Right atrium auricular region (tissue), 2 donors: ENCODE data around the gene SPON1. TPM values are rescaled to one million over a fixed set of nuclear protein-coding genes. Genes with fewer than 3 reads are reported as not detected.
A peak's percentile ranks its signal among the peaks of the same experiment; 100 is the strongest.

Experiments used
- DNase-seq: peaks from one replicate; pipeline ENCODE4 v3.0.0-alpha.2; 2019; ENCODE audit warnings: low spot score
- H3K27ac ChIP-seq, 2 donors: fragments of 200-600 bp; sonication (generic); 1 replicate in 1 of 2; 2 replicates in 1 of 2; pipeline ENCODE4 v1.5.1; 2016 to 2019
- H3K27me3 ChIP-seq, 2 donors: fragments of 200-600 bp; sonication (generic); one replicate each; pipeline versions ENCODE4 v1.5.1 to v1.6.0; 2017 to 2019
- H3K36me3 ChIP-seq: fragments of 200-600 bp; sonication (generic); one replicate; pipeline ENCODE4 v1.5.1; 2016
- H3K4me1 ChIP-seq, 2 donors: fragments of 200-600 bp; sonication (generic); one replicate each; pipeline versions ENCODE4 v1.5.1 to v1.6.0; 2017 to 2019
- H3K4me3 ChIP-seq, 2 donors: fragments of 200-600 bp; sonication (generic); 1 replicate in 1 of 2; 2 replicates in 1 of 2; pipeline ENCODE4 v1.5.1; 2017 to 2019; ENCODE audit warnings: mild to moderate bottlenecking in 1 of 2, moderate library complexity in 1 of 2
- H3K9me3 ChIP-seq, 2 donors: fragments of 200-600 bp; sonication (generic); one replicate each; pipeline ENCODE4 v1.5.1; 2019
- total RNA-seq, 2 donors: library from RNA; depleted of rRNA; stranded (reverse); fragments of >200 nt; gene quantifications; one replicate each; pipeline ENCODE4 v1.1.0, GENCODE V29; 2016
- TF ChIP-seq, protein P1 (sequence below), 2 donors: fragments of 200-600 bp; sonication (generic); IDR thresholded peaks; one replicate each; pipeline ENCODE4 v1.5.1; 2019; ENCODE audit warnings: antibody characterized with exemption in 2 of 2

The SPON1 gene
- total RNA-seq, 2 donors from 2014 or later = 22.8 to 27.0 TPM

GRCh38 chr11:14242733-14243132 lies 280.2 kb downstream of the SPON1 start:
- TF ChIP-seq, protein P1, sequence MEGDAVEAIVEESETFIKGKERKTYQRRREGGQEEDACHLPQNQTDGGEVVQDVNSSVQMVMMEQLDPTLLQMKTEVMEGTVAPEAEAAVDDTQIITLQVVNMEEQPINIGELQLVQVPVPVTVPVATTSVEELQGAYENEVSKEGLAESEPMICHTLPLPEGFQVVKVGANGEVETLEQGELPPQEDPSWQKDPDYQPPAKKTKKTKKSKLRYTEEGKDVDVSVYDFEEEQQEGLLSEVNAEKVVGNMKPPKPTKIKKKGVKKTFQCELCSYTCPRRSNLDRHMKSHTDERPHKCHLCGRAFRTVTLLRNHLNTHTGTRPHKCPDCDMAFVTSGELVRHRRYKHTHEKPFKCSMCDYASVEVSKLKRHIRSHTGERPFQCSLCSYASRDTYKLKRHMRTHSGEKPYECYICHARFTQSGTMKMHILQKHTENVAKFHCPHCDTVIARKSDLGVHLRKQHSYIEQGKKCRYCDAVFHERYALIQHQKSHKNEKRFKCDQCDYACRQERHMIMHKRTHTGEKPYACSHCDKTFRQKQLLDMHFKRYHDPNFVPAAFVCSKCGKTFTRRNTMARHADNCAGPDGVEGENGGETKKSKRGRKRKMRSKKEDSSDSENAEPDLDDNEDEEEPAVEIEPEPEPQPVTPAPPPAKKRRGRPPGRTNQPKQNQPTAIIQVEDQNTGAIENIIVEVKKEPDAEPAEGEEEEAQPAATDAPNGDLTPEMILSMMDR (IDR thresholded peaks at IDR 0.05) = no peak
- no peaks in the 10 kb centered on the region for H3K36me3 ChIP-seq
- DNase-seq = no peak

GRCh38 chr11:14244926-14245325 lies 282.4 kb downstream of the SPON1 start:
- Histone ChIP-seq H3K27me3 (no peaks in the 10 kb centered on the region), H3K36me3 (no peaks in the 10 kb centered on the region)
- TF ChIP-seq, protein P1 (IDR thresholded peaks at IDR 0.05) = no peak

More at GRCh38 chr11:14242733-14243132, 280.2 kb downstream of the SPON1 start:
- Histone ChIP-seq H3K4me3 (no peak overlapping the region), H3K27me3 (no peaks in the 10 kb centered on the region), H3K27ac (no peak overlapping the region), H3K4me1 (no peaks in the 10 kb centered on the region), H3K9me3 (no peaks in the 10 kb centered on the region)

DNA sequence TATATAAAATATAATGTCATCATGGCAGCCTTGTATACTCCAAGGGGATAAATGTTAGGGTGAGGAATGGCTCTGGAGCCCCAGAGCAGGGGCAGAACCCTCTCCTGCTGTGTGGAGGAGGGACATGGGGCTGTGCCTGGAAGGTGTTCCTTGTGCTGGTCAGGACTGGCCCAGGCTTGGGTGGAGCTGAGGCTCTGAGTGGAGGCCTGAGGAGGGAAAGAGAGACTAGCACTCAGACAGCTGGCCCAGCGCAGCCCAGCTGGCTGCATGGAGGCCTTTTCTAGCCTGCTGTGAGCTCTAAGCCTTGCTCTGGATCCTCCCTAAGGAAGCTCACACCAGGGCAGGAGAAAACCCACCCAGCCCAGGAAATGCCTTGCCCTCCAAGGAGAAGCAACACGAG lies 282.9 kb downstream of the SPON1 start:
- no peak for DNase-seq
- Histone ChIP-seq H3K27me3 (no peaks in the 10 kb centered on the region), H3K9me3 (no peaks in the 10 kb centered on the region), H3K36me3 (no peaks in the 10 kb centered on the region), H3K27ac (no peak overlapping the region), H3K4me1 (peaks cover 0 to 5% of the 10 kb centered on the region in 2 donors), H3K4me3 (no peak overlapping the region)
- TF ChIP-seq, protein P1 (IDR thresholded peaks at IDR 0.05) = no peak

More at GRCh38 chr11:14244926-14245325, 282.4 kb downstream of the SPON1 start:
- peaks cover 0 to 5% of the 10 kb centered on the region in 2 donors for H3K4me1 ChIP-seq
- no peak overlapping the region for H3K27ac ChIP-seq
- H3K9me3 ChIP-seq = no peaks in the 10 kb centered on the region
- no peak overlapping the region for H3K4me3 ChIP-seq
- DNase-seq = no peak

GRCh38 chr11:14248580-14248981 lies 286.1 kb downstream of the SPON1 start:
- no peak for DNase-seq
- H3K4me3 ChIP-seq = no peak overlapping the region

GRCh38 chr11:14249121-14249963 lies 286.8 kb downstream of the SPON1 start:
- Histone ChIP-seq H3K27ac (no peak overlapping the region), H3K9me3 (no peaks in the 10 kb centered on the region), H3K27me3 (no peaks in the 10 kb centered on the region), H3K36me3 (no peaks in the 10 kb centered on the region), H3K4me1 (peaks cover 0 to 9% of the 10 kb centered on the region in 2 donors), H3K4me3 (no peak overlapping the region)
- TF ChIP-seq, protein P1 (IDR thresholded peaks at IDR 0.05) = peak; percentile 86 to 89
- peak; percentile 73 for DNase-seq

More at GRCh38 chr11:14248580-14248981, 286.1 kb downstream of the SPON1 start:
- H3K27me3 ChIP-seq = no peaks in the 10 kb centered on the region
- H3K4me1 ChIP-seq = peaks cover 0 to 9% of the 10 kb centered on the region in 2 donors
- no peak overlapping the region for H3K27ac ChIP-seq
- no peaks in the 10 kb centered on the region for H3K36me3 ChIP-seq
- no peaks in the 10 kb centered on the region for H3K9me3 ChIP-seq
- TF ChIP-seq, protein P1 (IDR thresholded peaks at IDR 0.05) = no peak
